ENCODE results near the gene REX1BD. TPM values are rescaled to one million over a fixed set of nuclear protein-coding genes. Genes with fewer than 3 reads are reported as not detected.
"Not testable (repeated sequence)": the region's sequence is repeated elsewhere in the genome, so short reads cannot be mapped to it uniquely, and the experiment has no call there.

Gene REX1BD
- total RNA-seq (2012; rRNA removed) = 54.2 and 74.0 TPM in 2 replicates

DNA sequence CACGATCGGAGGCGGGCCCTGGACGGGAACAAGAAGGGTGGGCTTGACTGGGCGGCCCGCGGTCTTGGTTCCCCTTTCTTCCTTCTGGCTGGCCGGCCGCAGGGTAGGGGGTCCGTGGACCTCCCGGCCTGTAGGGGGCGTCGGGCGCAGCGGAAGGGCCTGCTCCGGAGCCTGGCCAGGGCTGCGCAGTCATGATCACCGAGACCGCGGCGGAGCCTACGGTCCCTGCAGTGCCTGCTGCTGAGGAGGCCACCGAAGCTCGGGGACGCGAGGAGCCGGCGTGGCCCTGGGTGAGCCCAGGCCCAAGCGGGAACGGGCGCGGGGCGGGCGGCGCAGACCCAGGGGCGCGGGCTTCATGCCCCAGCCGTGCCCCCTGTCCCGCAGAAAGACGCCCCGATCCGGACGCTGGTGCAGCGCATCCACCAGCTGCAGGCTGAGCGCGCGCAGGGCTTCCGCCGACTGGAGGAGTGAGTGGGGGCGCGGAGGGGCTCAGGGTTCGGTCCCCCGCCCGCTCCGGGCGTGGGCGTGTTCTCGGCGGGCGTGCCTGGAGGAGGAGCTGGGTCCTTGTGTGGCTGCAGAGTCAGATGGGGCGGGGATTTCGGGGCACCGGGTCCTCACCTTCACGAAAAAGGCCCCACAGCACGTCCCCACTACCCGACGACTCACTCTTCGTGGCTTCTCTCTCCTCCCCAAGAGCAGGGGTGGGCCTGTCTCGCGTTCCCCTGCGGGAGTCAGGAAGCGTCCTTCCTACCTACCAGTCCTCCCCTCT, at the start of gene REX1BD:
REX1BD (plus strand) TSS at position 188 of the 769 bp plus-strand sequence; CDS start at position 192, 4 bp downstream.
- Histone ChIP-seq H3K9me3 (replicated peaks; ENCODE audit: low read length) (no peaks in the 10 kb centered on the region), H3K4me1 (ENCODE audit: control insufficient read depth, insufficient read depth, low read length) (peaks cover 18% of the 10 kb centered on the region), H3K4me3 (ENCODE audit: low read length) (peak within 1 kb of the TSS; percentile 99), H3K27me3 (ENCODE audit: control insufficient read depth, insufficient read depth, low read length) (no peaks in the 10 kb centered on the region), H3K9ac (ENCODE audit: low read depth, low read length) (peak within 1 kb of the TSS; percentile 89), H3K4me2 (ENCODE audit: low read length) (peak within 1 kb of the TSS; percentile 100), H3K36me3 (ENCODE audit: insufficient read depth, low read length) (no peaks in the 10 kb centered on the region)

DNA sequence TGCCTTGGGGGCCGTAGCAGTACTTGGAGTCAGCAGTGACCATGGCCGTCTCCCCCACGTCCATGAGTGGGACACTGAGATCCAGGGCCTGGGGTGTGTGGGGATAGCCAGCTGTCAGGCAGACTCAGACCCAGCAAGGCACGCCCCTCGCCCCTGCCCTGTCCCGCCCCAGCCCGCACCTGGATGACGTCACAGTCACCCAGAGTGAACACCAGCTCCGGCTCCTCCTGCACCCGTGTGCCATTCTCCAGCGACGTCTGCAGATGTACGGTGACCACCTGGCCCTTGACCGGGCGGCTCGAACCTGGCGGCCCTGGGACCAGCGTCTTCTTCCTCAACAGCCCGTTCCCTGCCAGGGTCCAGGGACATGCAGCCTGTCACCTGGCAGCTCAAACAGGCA, 49.2 kb upstream of the REX1BD start:
- Histone ChIP-seq H3K4me2 (ENCODE audit: low read length) (no peak overlapping the region), H3K4me1 (ENCODE audit: control insufficient read depth, insufficient read depth, low read length) (peaks cover 21% of the 10 kb centered on the region), H3K9me3 (replicated peaks; ENCODE audit: low read length) (no peaks in the 10 kb centered on the region), H3K4me3 (ENCODE audit: low read length) (no peak overlapping the region), H3K9ac (ENCODE audit: low read depth, low read length) (no peak overlapping the region), H3K27me3 (ENCODE audit: control insufficient read depth, insufficient read depth, low read length) (no peaks in the 10 kb centered on the region), H3K36me3 (ENCODE audit: insufficient read depth, low read length) (peaks cover 52% of the 10 kb centered on the region)

GRCh38 chr19:18540200-18540599, 48.4 kb upstream of the REX1BD start:
- not testable (repeated sequence) for H3K9ac ChIP-seq (ENCODE audit: low read depth, low read length); H3K27me3 ChIP-seq (ENCODE audit: control insufficient read depth, insufficient read depth, low read length); H3K4me3 ChIP-seq (ENCODE audit: low read length); H3K4me2 ChIP-seq (ENCODE audit: low read length); H3K9me3 ChIP-seq (replicated peaks; ENCODE audit: low read length)
- peaks cover 21% of the 10 kb centered on the region for H3K4me1 ChIP-seq (ENCODE audit: control insufficient read depth, insufficient read depth, low read length)
- H3K36me3 ChIP-seq (ENCODE audit: insufficient read depth, low read length) = peaks cover 48% of the 10 kb centered on the region

DNA sequence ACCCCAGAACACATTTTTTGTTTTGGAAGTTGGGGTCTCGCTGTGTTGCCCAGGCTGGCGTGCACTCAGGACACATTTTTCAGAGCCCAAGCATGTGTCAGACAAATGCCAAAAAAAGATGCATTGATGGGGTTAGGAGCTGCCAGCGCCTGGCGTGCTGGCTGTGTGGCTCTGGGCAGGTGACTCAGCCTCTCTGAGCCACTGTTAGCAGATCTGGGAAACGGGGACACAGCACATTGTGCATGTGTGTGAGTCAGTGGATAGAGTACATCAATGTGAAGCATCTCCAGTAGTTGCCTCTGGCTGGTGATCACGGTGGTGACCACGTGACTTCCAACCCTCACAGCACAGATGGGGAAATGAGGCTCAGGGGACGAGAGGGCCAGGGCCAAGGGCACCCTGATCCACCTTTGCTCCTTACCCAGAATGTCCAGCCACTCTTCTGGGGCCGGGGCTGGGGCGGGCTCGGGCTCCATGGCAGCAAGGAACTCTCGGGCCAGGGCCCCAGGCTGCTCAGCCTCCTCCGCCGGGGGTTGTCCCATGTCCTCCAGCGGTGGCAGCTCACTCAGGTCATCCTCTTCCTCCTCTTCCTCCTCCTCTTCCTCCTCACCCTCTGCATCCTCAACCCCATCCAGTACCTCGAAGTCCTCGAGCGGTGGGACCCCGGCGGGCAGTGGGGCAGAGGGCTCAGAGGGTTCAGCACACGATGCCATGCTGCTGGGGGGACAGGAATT, 47.2 kb upstream of the REX1BD start:
- Histone ChIP-seq H3K4me2 (ENCODE audit: low read length) (peak overlapping the region; percentile 99), H3K27me3 (ENCODE audit: control insufficient read depth, insufficient read depth, low read length) (no peaks in the 10 kb centered on the region), H3K36me3 (ENCODE audit: insufficient read depth, low read length) (peaks cover 40% of the 10 kb centered on the region), H3K4me1 (ENCODE audit: control insufficient read depth, insufficient read depth, low read length) (peaks cover 21% of the 10 kb centered on the region), H3K4me3 (ENCODE audit: low read length) (peak overlapping the region; percentile 86), H3K9ac (ENCODE audit: low read depth, low read length) (peak overlapping the region; percentile 89), H3K9me3 (replicated peaks; ENCODE audit: low read length) (no peaks in the 10 kb centered on the region)

- Histone ChIP-seq H3K9me3 (replicated peaks; ENCODE audit: low read length) (no peaks in the 10 kb centered on the region), H3K4me1 (ENCODE audit: control insufficient read depth, insufficient read depth, low read length) (peaks cover 21% of the 10 kb centered on the region), H3K4me3 (ENCODE audit: low read length) (peak overlapping the region; percentile 86), H3K9ac (ENCODE audit: low read depth, low read length) (peak overlapping the region; percentile 89), H3K4me2 (ENCODE audit: low read length) (peak overlapping the region; percentile 99), H3K27me3 (ENCODE audit: control insufficient read depth, insufficient read depth, low read length) (no peaks in the 10 kb centered on the region), H3K36me3 (ENCODE audit: insufficient read depth, low read length) (peaks cover 32% of the 10 kb centered on the region)
Observed at GRCh38 chr19:18541992-18542940, 46.3 kb upstream of the REX1BD start.

GRCh38 chr19:18542941-18543813, 45.4 kb upstream of the REX1BD start, which contains the start of gene FKBP8:
Gene FKBP8, minus strand, starts transcription at chr19:18543573. Its CDS starts 1,603 bp downstream, at chr19:18541970.
- Histone ChIP-seq H3K36me3 (ENCODE audit: insufficient read depth, low read length) (peaks cover 23% of the 10 kb centered on the region), H3K27me3 (ENCODE audit: control insufficient read depth, insufficient read depth, low read length) (no peaks in the 10 kb centered on the region), H3K9me3 (replicated peaks; ENCODE audit: low read length) (no peaks in the 10 kb centered on the region), H3K4me2 (ENCODE audit: low read length) (peak within 1 kb of the TSS; percentile 99), H3K4me3 (ENCODE audit: low read length) (peak within 1 kb of the TSS; percentile 86), H3K9ac (ENCODE audit: low read depth, low read length) (peak within 1 kb of the TSS; percentile 89), H3K4me1 (ENCODE audit: control insufficient read depth, insufficient read depth, low read length) (peaks cover 21% of the 10 kb centered on the region)

DNA sequence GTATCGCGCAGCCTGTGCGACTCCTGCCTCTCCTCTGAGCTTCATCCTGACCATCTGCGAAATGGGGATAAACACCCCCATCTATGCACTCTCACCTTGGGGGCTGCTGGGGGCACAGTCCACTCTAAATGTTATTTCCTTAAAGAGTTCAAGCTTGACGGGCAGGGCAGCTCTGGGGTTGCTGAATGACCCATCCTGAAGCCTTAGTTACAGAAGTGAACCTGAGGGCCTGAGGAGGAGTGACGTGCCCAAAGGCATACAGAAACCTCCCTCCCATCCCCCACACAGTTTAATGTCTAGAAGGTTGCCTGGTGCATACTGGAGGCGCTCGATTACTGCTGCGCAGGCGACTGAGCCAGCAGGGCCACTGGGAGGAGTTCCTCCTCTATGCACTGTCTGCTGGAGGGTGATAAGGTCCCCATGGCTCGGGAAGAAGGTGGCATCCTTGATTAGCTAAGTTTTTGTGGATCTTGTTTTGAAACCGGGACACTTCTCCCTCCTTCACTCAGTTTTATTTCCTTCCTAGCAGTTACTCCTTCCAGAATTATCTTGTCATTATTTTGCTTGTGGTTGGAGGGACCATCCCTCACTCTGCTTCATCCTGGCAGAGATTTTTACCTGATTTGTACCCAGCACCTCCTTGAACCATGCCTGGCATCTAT, 44.7 kb upstream of the REX1BD start:
- Histone ChIP-seq H3K9me3 (replicated peaks; ENCODE audit: low read length) (no peaks in the 10 kb centered on the region), H3K27me3 (ENCODE audit: control insufficient read depth, insufficient read depth, low read length) (no peaks in the 10 kb centered on the region), H3K4me1 (ENCODE audit: control insufficient read depth, insufficient read depth, low read length) (peaks cover 21% of the 10 kb centered on the region), H3K4me3 (ENCODE audit: low read length) (peak overlapping the region; percentile 52), H3K9ac (ENCODE audit: low read depth, low read length) (peak overlapping the region; percentile 15), H3K4me2 (ENCODE audit: low read length) (peak overlapping the region; percentile 77), H3K36me3 (ENCODE audit: insufficient read depth, low read length) (peaks cover 19% of the 10 kb centered on the region)

GRCh38 chr19:18551631-18552030, 37.0 kb upstream of the REX1BD start:
- H3K36me3 ChIP-seq (ENCODE audit: insufficient read depth, low read length) = no peaks in the 10 kb centered on the region
- H3K9ac ChIP-seq (ENCODE audit: low read depth, low read length) = no peak overlapping the region
- no peaks in the 10 kb centered on the region for H3K27me3 ChIP-seq (ENCODE audit: control insufficient read depth, insufficient read depth, low read length)
- H3K4me2 ChIP-seq (ENCODE audit: low read length) = no peak overlapping the region
- no peak overlapping the region for H3K4me3 ChIP-seq (ENCODE audit: low read length)
- H3K4me1 ChIP-seq (ENCODE audit: control insufficient read depth, insufficient read depth, low read length) = no peaks in the 10 kb centered on the region
- no peaks in the 10 kb centered on the region for H3K9me3 ChIP-seq (replicated peaks; ENCODE audit: low read length)

GRCh38 chr19:18557411-18558201, 31.0 kb upstream of the REX1BD start, which contains the start of gene KXD1:
Gene KXD1, plus strand, starts transcription at chr19:18557870. Its CDS starts 4,187 bp downstream, at chr19:18562057.
- Histone ChIP-seq H3K9ac (ENCODE audit: low read depth, low read length) (peak within 1 kb of the TSS; percentile 97), H3K9me3 (replicated peaks; ENCODE audit: low read length) (no peaks in the 10 kb centered on the region), H3K4me1 (ENCODE audit: control insufficient read depth, insufficient read depth, low read length) (peaks cover 30% of the 10 kb centered on the region), H3K4me3 (ENCODE audit: low read length) (peak within 1 kb of the TSS; percentile 93), H3K27me3 (ENCODE audit: control insufficient read depth, insufficient read depth, low read length) (no peaks in the 10 kb centered on the region), H3K4me2 (ENCODE audit: low read length) (peak within 1 kb of the TSS; percentile 97), H3K36me3 (ENCODE audit: insufficient read depth, low read length) (peaks cover 6% of the 10 kb centered on the region)

All from skeletal muscle satellite cell (primary cell).